ENCODE measurements around the gene CDC42BPB.

The CDC42BPB gene

GRCh38 chr14:102907980-102908730 lies 149.2 kb downstream of the CDC42BPB start:
- TF ChIP-seq CTCF (IDR thresholded peaks at IDR 0.05; ENCODE audit: low read depth, low read length, missing control alignments), result no peak
- H3K4me3 ChIP-seq (replicated peaks; ENCODE audit: low read depth, low read length), result no peak overlapping the region
- DNase-seq (ENCODE audit: extremely low read depth, low read depth), result no peak

- no peak for TF ChIP-seq CTCF (IDR thresholded peaks at IDR 0.05; ENCODE audit: low read depth, low read length, missing control alignments)
- DNase-seq (ENCODE audit: extremely low read depth, low read depth), result no peak
- no peak overlapping the region for H3K4me3 ChIP-seq (replicated peaks; ENCODE audit: low read depth, low read length)
These were observed 150.0 kb downstream of the CDC42BPB start for GRCh38 chr14:102907303-102907844.

- no peak for TF ChIP-seq CTCF (IDR thresholded peaks at IDR 0.05; ENCODE audit: low read depth, low read length, missing control alignments)
- H3K4me3 ChIP-seq (replicated peaks; ENCODE audit: low read depth, low read length), result no peak overlapping the region
- DNase-seq (ENCODE audit: extremely low read depth, low read depth), result no peak
These were observed 150.6 kb downstream of the CDC42BPB start for GRCh38 chr14:102906616-102907302.

- no peak for TF ChIP-seq CTCF (IDR thresholded peaks at IDR 0.05; ENCODE audit: low read depth, low read length, missing control alignments)
- H3K4me3 ChIP-seq (replicated peaks; ENCODE audit: low read depth, low read length), result no peak overlapping the region
- no peak for DNase-seq (ENCODE audit: extremely low read depth, low read depth)
These were observed 151.9 kb downstream of the CDC42BPB start for GRCh38 chr14:102905116-102906108.

- DNase-seq (ENCODE audit: extremely low read depth, low read depth), result no peak
- no peak overlapping the region for H3K4me3 ChIP-seq (replicated peaks; ENCODE audit: low read depth, low read length)
- no peak for TF ChIP-seq CTCF (IDR thresholded peaks at IDR 0.05; ENCODE audit: low read depth, low read length, missing control alignments)
These were observed 153.3 kb downstream of the CDC42BPB start for GRCh38 chr14:102903889-102904512.
